ENCODE results near the gene ATP9A.

The ATP9A gene

DNA sequence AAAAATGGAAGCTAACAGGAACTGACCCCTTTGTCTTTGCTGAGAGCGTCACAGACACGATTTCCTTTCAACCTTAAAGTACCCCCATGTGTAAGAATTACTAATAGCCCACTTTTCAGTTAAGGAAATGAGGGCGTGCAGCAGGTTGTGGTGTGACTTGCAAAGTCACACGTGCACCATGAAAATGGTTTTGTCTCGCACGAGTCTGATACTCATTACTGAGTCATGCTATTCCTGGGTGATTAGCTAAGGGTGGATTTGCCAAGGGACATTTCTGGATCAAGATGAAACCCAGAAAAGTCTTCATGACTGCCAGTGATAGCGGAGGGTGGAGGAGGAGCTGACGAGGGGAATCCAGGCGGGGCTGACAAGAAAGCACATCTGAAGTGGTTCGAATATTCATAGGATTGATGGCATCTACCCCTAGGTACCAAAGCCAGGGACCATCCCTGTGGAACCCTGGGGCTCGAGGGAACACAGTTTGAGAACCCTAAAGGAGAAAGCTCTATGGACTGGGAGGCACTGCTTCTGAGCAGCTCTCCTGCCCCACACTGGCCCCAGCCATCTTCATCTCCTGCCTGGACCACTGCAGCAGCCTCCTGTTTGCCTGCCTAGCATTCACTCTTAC, 213.5 kb downstream of the ATP9A start:
- TF ChIP-seq, protein P1, sequence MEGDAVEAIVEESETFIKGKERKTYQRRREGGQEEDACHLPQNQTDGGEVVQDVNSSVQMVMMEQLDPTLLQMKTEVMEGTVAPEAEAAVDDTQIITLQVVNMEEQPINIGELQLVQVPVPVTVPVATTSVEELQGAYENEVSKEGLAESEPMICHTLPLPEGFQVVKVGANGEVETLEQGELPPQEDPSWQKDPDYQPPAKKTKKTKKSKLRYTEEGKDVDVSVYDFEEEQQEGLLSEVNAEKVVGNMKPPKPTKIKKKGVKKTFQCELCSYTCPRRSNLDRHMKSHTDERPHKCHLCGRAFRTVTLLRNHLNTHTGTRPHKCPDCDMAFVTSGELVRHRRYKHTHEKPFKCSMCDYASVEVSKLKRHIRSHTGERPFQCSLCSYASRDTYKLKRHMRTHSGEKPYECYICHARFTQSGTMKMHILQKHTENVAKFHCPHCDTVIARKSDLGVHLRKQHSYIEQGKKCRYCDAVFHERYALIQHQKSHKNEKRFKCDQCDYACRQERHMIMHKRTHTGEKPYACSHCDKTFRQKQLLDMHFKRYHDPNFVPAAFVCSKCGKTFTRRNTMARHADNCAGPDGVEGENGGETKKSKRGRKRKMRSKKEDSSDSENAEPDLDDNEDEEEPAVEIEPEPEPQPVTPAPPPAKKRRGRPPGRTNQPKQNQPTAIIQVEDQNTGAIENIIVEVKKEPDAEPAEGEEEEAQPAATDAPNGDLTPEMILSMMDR (conservative IDR thresholded peaks at IDR 0.05; ENCODE audit: low read depth, low read length) = no peak
- H4K20me1 ChIP-seq (ENCODE audit: insufficient read depth) = no peaks in the 10 kb centered on the region
- H3K4me1 ChIP-seq (ENCODE audit: low read depth, poor library complexity, severe bottlenecking) = no peaks in the 10 kb centered on the region
- no peak overlapping the region for H3K4me2 ChIP-seq
- H3K36me3 ChIP-seq (ENCODE audit: insufficient read depth) = no peaks in the 10 kb centered on the region
- no peak overlapping the region for H3K27ac ChIP-seq
- no peaks in the 10 kb centered on the region for H3K27me3 ChIP-seq (ENCODE audit: insufficient read depth, low read depth)
- H2AFZ ChIP-seq (ENCODE audit: low read depth) = no peak overlapping the region
- H3K4me3 ChIP-seq (IDR thresholded peaks at IDR 0.05; ENCODE audit: insufficient read depth, low read depth, low read length) = no peak overlapping the region
- no peaks in the 10 kb centered on the region for H3K79me2 ChIP-seq (ENCODE audit: insufficient read depth, low read depth)
- H3K9ac ChIP-seq = no peak overlapping the region

DNA sequence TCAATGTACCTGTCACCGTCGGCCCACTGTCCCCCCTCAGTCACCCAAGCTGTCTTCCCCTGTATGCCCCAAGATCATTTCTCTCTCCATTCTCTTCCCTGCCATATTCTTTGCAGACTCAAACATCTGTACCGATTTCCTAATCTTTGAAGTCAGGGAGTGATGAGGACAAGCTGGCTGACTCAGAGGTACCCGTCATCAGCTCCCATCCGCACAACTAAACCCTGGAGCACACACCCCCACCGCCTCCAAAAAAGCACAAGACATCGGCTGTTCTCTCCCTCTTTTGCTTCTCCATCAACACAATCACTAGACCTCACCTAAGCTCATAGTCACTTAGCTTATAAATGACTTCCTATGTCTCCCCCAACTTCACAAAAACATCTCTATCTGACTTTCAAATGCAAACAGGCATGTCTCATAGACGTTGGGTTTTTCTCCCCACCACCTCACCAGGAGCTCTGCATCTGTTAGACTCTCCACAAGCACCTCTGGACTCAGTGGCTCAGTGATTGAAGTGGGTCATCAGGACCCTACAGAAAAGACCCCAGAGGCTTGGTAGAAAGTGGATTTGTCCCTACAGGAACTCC, 214.2 kb downstream of the ATP9A start:
- no peaks in the 10 kb centered on the region for H3K4me1 ChIP-seq (ENCODE audit: low read depth, poor library complexity, severe bottlenecking)
- H3K4me3 ChIP-seq (IDR thresholded peaks at IDR 0.05; ENCODE audit: insufficient read depth, low read depth, low read length) = no peak overlapping the region
- no peak overlapping the region for H2AFZ ChIP-seq (ENCODE audit: low read depth)
- no peak overlapping the region for H3K4me2 ChIP-seq
- no peaks in the 10 kb centered on the region for H3K27me3 ChIP-seq (ENCODE audit: insufficient read depth, low read depth)
- H4K20me1 ChIP-seq (ENCODE audit: insufficient read depth) = no peaks in the 10 kb centered on the region
- no peaks in the 10 kb centered on the region for H3K36me3 ChIP-seq (ENCODE audit: insufficient read depth)
- H3K27ac ChIP-seq = no peak overlapping the region
- no peak overlapping the region for H3K9ac ChIP-seq
- TF ChIP-seq, protein P1 (conservative IDR thresholded peaks at IDR 0.05; ENCODE audit: low read depth, low read length) = no peak
- H3K79me2 ChIP-seq (ENCODE audit: insufficient read depth, low read depth) = no peaks in the 10 kb centered on the region

DNA sequence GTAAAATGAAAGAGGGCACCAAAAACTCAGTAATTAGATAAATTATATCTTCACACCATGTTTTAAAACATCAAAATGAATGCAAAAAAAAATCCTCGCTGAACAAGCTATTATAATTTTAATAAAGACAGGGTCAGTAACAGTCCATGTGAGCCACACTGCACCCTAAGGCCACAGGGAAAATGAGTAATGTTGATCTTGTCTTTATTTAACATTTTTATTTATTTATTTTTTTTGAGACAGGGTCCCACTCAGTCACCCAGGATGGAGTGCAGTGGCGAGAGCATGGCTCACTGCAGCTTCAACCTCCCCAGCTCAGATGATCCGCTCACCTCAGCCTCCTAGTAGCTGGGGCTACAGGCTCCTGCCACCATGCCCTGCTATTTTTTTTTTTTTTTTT, 217.0 kb downstream of the ATP9A start:
- Histone ChIP-seq H3K79me2 (ENCODE audit: insufficient read depth, low read depth) (no peaks in the 10 kb centered on the region), H3K27ac (no peak overlapping the region), H3K4me1 (ENCODE audit: low read depth, poor library complexity, severe bottlenecking) (no peaks in the 10 kb centered on the region), H3K4me3 (IDR thresholded peaks at IDR 0.05; ENCODE audit: insufficient read depth, low read depth, low read length) (no peak overlapping the region), H3K4me2 (no peak overlapping the region), H2AFZ (ENCODE audit: low read depth) (no peak overlapping the region), H3K9ac (no peak overlapping the region), H4K20me1 (ENCODE audit: insufficient read depth) (no peaks in the 10 kb centered on the region), H3K36me3 (ENCODE audit: insufficient read depth) (no peaks in the 10 kb centered on the region), H3K27me3 (ENCODE audit: insufficient read depth, low read depth) (no peaks in the 10 kb centered on the region)
- TF ChIP-seq, protein P1 (conservative IDR thresholded peaks at IDR 0.05; ENCODE audit: low read depth, low read length) = no peak

DNA sequence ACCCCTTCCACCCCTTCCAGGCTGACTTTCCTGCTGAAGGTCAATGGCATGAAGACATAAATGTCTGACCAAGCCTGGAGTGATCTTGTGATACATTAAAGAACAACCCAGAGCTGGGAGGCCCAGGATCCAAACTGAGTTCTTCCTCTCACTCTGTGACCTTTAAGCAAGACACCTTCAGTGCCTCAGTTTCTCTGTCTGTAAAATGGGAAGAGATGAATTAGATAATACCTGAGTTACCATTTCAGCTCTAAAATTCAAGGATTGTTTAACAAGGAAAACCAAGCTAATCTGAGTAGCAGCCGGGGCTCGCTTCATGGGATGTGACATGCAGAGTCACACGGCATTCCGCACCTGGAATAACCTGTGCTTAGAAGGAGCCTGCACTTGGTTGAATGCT, 218.7 kb downstream of the ATP9A start:
- Histone ChIP-seq H4K20me1 (ENCODE audit: insufficient read depth) (no peaks in the 10 kb centered on the region), H3K9ac (no peak overlapping the region), H3K4me2 (no peak overlapping the region), H3K27ac (no peak overlapping the region), H3K27me3 (ENCODE audit: insufficient read depth, low read depth) (no peaks in the 10 kb centered on the region), H3K4me3 (IDR thresholded peaks at IDR 0.05; ENCODE audit: insufficient read depth, low read depth, low read length) (no peak overlapping the region), H3K79me2 (ENCODE audit: insufficient read depth, low read depth) (no peaks in the 10 kb centered on the region), H3K4me1 (ENCODE audit: low read depth, poor library complexity, severe bottlenecking) (no peaks in the 10 kb centered on the region), H3K36me3 (ENCODE audit: insufficient read depth) (no peaks in the 10 kb centered on the region), H2AFZ (ENCODE audit: low read depth) (no peak overlapping the region)
- TF ChIP-seq, protein P1 (conservative IDR thresholded peaks at IDR 0.05; ENCODE audit: low read depth, low read length) = no peak

Measured in KMS-11 (cell line).